GF-D8 (cell line): ENCODE measurements around the gene ANKRD40.
"Not testable (repeated sequence)": the region's sequence is repeated elsewhere in the genome, so short reads cannot be mapped to it uniquely, and the experiment has no call there.

Source experiments
- DNase-seq: peaks from one replicate; lab custom pipeline; 2025; lab: John Stamatoyannopoulos, UW

The ANKRD40 gene

DNA sequence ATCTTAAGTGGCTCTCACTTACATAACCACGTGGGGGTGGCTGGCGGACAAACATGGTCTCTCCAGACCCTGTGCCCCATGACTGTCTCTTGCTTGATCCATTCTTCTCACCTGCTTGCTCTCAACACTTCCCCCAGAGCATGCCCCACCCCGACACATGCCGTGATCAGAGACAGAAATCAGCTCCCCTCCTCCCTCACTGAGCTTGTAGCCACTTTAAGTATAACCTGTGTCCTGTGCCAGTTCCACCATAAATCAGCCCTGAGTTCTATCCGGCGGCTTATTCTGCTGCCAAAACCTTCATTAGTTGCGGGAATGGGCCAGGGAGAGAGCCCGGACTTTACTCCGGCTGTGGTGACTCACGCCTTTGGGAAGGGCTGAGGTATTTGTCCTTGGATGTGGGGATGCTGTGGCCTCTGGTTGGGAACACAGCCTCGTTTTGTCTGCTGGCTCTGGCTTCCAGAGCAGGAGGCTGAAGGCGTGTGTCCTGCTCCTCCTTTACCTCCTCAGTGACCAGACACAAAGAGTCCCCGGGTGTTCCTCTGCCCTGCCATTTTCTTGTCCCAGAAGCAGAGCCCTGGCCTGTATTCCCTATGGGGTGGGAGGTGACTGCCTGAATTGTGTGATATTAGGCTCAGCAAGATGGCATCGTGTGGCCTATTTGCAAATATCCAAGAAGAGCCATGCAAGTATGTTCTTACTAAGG is 21.1 kb downstream of the ANKRD40 start:
- no peak for DNase-seq

- no peak for DNase-seq
Observed at GRCh38 chr17:50685691-50686493, 21.8 kb downstream of the ANKRD40 start.

GRCh38 chr17:50685334-50685665 is 22.4 kb downstream of the ANKRD40 start:
- no peak for DNase-seq

- DNase-seq, result no peak
Observed at GRCh38 chr17:50684612-50685333, 22.9 kb downstream of the ANKRD40 start.

DNA sequence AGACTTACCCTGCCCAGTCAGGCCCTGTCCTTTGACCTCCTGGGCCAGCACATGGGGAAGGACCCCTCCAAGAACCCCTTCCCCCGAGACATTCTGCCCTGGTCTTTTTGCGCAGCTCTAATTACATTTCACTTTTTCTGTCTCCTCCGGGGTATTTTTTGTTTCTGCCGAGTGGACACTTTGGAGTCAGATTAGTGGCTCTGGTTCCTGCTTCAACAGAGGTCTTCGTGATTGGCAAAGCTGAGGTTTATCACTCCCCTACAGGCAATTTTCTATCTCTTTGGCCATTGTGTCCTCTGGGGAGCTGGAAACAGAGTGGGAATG is 23.5 kb downstream of the ANKRD40 start:
- DNase-seq, result no peak

DNA sequence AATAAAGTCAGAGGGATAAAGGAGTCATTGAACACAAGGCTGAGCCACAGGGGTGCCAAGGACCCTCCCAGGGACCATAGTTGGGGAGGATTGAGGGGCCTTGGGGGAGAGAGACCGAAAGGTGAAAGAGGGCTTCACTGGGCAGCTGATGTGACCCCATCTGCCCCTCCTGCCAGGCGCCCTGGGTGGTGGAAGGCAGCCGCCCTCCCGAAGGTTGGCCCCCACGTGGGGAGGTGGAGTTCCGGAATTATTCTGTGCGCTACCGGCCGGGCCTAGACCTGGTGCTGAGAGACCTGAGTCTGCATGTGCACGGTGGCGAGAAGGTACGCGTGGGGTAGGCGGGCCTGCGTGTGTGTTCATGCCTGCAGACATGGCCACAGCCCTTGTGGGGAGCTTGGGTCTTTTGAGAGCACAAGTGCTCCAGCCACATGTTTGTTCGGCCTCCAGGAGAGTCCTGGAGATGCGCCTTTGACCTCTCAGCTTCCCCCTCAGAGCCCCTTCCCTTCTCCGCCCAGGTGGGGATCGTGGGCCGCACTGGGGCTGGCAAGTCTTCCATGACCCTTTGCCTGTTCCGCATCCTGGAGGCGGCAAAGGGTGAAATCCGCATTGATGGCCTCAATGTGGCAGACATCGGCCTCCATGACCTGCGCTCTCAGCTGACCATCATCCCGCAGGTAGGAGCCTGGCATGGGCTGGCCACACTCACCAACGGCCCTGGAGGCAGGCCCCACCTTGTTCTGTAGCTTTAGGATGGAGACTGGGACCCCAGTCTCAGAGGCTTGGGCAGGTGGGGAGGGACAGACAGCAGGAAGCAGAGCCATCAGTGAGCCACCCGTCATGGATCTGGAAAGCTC is 24.1 kb downstream of the ANKRD40 start:
- DNase-seq, result no peak

DNA sequence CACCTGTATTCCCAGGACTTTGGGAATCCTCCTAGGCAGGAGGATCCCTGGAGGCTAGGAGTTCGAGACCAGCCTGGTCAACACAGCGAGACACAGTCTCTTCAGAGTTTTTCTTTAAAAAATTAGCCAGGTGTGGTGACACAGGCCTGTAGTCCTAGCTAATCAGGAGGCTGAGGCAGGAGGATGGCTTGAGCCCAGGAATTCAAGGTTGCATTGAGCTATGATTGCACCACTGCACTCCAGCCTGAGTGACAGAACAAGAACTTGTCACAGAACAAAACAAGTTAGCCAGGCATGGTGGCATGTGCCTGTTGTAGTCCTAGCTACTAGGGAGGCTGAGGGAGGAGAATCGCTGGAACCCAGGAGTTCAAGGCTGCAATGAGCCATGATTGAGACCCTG is 24.8 kb downstream of the ANKRD40 start:
- DNase-seq, result no peak

GRCh38 chr17:50682441-50682840 is 25.3 kb downstream of the ANKRD40 start:
- DNase-seq, result no peak

DNA sequence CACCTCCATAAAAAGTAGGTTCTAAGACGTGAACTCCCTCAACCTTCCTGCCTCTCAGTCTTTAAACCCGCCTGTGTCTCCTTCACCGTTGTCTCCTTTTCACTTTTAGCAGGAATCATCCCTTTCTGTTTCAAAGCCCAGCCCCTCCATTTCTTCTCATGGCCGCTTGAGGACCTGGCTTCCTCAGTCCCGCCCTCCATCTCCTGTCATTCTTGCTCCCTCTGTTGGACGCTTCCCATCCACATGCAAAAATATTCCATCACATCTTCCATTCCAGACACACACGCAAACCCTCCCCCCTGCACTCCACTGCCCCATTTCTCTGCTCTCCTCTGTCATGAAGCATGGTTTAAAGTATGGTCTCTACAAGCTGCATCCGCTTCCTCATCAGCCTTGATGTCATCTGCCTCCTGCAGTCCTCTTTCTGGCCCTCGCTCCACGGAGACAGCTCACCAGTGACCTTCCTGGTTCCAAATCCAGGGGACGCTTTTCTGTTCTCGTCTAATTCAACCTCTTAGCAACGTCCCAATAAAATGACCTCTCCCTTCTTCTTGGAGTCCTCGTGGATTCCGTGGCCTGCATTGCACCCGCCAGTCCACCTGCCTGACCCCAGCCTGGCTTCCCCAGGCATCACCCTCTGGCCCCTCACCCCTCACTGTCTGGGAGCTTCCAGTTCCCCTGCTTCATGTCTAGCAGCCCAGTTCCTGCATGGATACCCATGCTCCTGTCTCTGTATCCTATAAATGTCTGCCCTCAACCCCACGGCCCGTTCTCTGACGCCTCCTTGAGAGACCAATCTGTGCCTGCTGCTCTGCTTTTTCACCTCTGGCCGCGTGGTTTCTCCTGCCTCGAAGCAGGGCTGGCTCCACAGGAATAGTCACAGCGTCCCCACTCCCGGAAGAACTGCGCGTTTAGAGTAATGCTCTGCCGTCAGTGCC is 26.2 kb downstream of the ANKRD40 start:
- peak; percentile 7 for DNase-seq

DNA sequence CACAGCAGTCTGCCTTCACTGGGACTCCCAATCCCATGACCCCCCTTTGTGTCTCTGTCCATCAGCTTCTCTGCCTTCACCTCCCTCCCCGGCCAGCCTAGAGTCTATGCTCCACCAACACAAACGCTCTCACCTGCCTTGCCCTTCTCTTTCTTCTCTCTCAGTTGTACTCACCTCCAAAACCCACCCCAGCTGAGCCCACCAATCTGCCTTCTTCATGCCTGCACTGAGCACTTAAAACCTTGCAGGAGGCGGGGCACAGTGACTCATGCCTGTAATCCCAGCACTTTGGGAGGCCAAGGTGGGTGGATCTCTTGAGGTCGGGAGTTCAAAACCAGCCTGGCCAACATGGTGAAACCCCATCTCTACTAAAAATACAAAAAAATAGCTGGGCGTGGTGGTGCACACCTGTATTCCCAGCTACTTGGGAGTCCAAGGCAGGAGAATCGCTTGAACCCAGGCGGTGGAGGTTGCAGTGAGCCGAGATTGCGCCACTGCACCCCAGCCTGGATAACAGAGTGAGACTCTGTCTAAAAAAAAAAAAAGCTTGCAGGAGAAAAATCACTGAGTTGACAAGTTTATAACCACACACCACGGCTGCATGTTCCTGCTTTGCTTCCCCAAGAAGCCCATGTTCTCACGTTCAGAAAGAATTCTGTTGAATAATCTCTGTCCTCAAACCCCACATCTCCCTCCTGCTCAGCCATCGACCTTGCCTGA is 27.0 kb downstream of the ANKRD40 start:
- DNase-seq, result not testable (repeated sequence)

DNA sequence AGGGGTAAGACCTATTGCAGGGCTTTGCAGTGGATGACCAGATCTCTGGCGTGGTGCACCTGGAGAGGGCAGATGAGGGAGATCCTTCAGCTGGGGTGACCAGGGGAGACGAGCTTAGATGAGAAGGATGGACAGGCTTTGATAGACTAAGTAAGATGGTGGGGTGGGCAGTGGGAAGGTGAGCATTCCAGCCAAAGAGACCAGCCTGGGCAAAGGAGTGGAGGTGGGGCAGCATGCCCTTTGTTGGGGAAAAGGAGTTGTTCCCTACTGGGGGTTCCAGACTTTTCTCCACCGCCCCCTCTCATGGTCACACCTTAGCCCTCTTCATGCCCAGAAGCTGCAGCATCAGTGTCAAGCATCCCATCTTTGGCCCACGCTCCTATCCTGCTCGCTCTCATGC is 27.6 kb downstream of the ANKRD40 start:
- DNase-seq, result no peak

- no peak for DNase-seq
Observed at GRCh38 chr17:50679008-50679544, 28.6 kb downstream of the ANKRD40 start.

- no peak for DNase-seq
Observed at GRCh38 chr17:50677851-50678375, 29.8 kb downstream of the ANKRD40 start.

DNA sequence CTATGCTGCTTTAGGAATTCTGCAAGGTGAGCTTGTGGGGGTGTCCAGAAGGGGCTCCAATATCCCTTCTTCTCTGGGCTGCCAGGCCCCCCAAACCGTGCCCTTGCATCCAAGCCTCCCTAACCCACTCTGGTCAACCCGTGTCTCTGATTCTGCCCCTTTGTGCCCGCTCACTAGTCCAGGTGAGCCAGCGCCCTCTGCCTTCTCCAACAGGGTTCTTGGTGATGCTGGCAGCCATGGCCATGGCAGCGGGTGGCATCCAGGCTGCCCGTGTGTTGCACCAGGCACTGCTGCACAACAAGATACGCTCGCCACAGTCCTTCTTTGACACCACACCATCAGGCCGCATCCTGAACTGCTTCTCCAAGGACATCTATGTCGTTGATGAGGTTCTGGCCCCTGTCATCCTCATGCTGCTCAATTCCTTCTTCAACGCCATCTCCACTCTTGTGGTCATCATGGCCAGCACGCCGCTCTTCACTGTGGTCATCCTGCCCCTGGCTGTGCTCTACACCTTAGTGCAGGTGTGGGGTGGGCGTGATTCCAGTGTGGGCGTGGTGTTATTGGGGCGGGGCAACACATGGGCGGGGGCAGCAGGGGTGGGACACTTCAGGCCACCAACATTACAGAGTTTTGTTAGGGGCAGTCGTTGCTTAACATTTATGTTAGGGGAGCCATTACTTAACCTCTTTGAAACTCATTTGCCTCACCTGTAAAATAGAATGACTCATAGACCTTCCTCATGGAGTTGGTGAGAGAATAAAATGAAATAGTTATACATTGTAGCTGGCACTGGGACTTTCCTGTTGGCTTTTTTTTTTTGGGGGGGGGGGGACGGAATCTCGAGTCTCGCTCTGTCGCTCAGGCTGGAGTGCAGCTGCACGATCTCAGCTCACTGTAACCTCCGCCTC is 31.4 kb downstream of the ANKRD40 start:
- no peak for DNase-seq

GRCh38 chr17:50675627-50676026 is 32.1 kb downstream of the ANKRD40 start:
- DNase-seq, result no peak

GRCh38 chr17:50675190-50675589 is 32.5 kb downstream of the ANKRD40 start:
- DNase-seq, result no peak

- DNase-seq, result no peak
Observed at GRCh38 chr17:50672831-50673551, 34.7 kb downstream of the ANKRD40 start.

DNA sequence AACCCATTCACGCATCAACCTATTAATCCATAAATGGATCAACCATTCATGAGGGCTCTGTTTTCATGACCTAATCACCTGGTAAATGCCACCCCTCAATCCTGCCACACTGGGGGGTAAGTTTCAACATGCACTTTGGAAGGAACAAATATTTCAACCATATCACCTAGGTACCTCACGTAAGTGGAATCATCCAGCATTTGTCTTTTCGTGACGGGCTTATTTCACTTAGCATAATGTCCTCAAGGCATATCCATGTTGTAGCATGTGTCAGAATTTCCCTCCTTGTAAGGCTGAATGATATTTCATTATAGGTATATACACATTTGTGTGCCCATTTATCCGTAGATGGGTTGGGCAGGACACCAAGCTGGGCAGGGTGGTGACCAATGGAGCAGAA is 35.6 kb downstream of the ANKRD40 start:
- no peak for DNase-seq
